GM19035 (cell line): ENCODE data around the gene BMP2K.
A peak's percentile ranks its signal among the peaks of the same experiment; 100 is the strongest.

Experiments
- ATAC-seq: cut with Tn5 transposase; IDR thresholded peaks from one replicate; pipeline ENCODE4 v1.9.1; 2021; ENCODE audit not compliant: unreplicated experiment

BMP2K gene

DNA sequence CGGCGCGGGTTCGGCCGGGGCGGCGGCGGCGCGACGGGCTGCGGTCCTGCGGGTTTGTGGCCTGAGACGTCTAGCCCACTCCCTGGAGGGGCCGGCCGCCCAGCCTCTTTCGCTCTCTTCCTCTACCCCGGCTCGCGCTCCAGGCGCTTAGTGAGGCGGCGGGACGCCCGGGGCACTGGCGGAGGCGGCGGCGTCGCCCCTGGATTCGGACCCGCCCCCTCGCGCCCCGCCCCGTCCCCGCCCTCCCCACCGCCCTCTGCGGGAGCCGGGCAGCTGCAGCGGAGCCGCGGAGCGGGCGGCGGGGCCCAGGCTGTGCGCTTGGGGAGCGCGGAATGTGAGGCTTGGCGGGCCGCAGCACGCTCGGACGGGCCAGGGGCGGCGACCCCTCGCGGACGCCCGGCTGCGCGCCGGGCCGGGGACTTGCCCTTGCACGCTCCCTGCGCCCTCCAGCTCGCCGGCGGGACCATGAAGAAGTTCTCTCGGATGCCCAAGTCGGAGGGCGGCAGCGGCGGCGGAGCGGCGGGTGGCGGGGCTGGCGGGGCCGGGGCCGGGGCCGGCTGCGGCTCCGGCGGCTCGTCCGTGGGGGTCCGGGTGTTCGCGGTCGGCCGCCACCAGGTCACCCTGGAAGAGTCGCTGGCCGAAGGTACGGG is at the start of gene BMP2K:
TSS of gene BMP2K (plus strand) at position 272 of the 650 bp plus-strand sequence. CDS start at position 466, 194 bp downstream.
- peak; percentile 76 for ATAC-seq

DNA sequence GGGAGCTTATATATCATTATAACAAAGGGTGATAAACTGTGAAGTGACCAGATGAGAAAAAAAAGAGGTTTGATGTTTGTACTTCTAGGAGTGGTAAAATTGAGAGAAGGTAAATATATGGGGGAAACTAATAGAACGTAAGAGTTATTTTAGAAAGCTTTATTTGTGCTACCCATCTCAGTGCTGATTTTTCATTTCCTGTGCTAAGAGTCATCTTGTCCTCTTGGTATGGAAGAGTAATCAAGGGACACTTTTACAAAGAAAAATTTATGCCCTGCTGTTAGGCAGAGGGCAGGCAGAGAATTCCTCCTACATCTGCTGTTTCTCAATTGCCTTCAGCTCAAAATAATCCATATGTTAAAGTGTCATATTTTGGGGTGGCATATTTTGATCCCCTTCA is 49.6 kb upstream of the BMP2K start:
- ATAC-seq, result no peak

DNA sequence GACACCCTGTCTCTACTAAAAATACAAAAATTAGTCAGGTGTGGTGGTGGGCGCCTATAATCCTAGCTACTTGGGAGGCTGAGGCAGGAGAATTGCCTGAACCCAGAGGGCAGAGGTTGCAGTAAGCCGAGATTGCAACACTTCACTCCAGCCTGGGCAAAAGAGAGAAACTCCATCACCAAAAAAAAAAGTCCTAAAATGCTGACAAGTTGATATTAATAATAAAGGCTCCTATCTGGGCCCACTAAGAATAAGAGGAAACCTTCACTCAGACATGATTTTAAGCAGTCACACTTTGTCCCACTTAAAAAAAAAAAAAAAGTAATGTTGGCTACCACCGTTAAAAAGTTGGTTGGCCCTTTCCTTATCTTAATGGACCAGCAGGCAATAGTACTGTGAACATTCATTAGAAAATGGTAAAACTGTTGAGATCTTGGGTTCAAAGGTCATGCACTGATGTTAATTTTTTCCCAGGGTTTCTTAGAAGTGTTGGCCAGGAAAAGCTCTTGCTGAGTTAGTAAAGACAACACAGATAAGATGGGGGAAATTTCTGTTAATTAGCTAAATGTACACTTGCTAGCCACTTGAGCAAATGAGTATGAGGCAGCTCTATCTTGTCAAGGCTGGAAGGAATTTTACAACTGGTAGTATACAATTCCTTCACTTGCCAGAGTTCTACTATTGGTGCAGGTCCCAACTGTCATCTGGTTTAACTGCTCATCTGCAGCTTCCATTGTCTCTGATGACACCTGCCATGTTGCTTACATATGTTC is 43.6 kb upstream of the BMP2K start:
- no peak for ATAC-seq

DNA sequence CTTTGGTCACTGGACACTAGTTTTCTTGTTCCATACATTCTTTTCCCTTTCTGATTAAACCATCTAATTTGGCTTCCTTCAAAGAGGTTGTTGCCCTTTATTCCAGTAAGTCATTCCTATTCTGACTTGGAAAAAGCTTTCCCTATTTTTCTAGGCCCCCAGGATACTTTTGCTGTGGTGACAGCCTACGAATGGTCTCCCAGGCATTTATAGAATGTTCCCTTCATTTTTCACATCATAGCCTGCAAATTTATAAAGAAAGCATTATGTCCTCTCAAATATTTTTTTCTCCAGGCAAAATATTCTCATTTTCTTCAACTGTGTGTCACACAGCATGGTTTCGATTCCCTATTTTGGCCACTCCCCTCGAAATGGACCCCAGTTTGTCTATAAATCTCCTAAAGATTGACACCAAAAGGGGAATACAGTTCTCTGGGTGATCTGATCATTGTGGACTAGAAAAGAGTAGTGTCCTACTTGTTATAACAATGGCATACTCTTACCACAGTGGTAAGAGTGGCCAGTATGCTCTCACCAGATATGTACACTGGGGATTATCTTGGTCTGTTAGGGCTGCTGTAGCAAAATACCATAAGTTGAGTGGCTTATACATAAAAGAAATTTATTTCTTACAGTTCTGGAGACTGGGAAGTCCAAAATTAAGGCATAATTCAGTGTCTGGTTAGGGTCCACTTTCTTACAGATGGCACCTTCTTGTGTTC is 41.5 kb upstream of the BMP2K start:
- no peak for ATAC-seq

DNA sequence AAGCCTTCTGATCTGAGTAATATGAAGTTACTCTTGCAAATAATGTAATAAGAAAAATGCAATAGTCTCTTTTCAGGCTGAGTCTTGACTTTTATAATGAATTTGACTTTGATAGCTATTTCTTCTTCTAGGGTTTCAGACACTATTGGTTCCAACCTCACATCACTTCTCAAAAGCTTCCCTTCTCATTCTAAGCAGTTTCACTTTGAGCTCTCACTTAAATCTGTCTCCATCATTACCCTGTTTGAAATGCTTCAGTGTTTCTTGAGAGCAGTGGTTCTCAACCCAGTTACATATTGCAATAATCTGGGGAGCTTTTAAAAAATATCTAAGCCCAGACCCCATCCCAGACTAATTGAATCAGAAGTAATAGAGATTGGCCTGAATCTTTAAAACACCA is 40.5 kb upstream of the BMP2K start:
- peak; percentile 62 for ATAC-seq

DNA sequence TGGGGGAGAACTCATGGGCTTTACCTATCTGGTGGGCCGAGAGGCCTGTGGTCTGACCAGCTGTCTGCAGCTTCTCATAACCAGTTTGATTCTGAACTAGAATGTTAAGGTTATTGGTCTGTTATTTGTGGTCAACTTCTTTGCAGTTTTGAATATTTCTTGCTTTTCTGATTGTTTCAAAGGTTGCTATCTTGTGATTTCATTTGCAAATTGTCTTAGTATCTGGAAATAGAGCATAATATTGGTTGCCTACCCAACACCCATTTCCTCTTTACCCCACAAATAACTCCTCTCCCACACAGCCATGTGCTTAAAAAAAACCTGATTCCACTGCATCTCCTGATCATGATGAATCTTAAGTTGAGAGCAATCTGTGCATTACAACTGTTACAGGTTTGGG is 39.1 kb upstream of the BMP2K start:
- no peak for ATAC-seq

DNA sequence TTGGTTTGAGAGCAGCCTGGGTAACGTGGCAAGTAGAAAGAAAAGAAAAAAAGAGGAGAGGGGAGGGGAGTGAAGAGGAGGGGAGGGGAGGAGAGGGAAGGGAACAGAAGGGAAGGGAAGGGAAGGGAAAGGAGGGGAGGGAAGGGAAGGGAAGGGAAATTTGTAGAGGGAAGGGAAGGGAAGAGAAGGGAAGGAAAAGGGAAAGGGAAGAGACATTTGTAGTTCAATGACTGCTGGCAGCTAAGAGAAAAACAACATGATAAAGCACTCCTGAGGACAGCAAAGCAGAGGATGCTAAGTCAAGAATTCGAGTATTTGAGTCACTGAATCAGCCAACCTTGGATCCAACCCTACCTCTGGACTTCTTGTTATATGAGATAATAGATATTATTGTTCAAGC is 38.2 kb upstream of the BMP2K start:
- ATAC-seq, result no peak

DNA sequence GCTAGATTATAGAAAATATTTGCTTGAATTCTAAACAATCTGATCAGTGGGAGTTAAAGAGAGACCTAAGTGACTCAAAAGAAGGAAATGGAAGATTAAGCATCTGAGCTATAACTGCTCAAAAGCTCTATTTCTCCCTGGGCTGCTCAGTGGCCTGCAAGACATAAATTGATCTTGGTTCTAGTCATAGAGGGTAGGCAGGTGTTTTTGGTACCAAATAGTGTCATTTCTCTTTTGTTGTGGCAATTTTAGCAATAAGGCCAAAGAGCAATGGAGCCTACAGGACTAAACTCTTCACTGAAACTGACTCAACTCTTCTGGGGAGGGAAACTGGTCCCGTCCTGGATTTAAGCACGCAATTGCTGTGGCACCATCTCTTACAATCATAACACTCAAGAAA is 33.9 kb upstream of the BMP2K start:
- ATAC-seq, result no peak

DNA sequence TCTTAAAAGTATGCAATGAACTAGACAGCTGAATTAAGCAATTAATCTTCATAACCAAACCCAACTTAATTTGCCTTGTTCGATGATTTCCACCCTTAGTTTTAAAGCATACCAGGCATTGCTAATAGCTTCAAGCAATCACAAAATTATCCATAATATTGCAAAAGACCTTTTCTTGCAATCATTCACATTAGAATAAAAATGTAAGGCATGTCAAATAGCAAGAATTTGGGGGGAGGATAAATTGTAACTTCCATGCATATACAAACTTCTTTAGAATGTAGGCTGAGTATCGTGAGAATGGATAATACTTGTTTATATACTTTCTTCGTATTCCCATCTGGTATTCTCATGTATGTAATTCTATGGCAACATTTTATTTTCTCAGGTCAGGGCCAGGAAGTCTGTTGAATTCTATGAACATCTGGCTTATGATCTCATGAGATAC is 28.7 kb upstream of the BMP2K start:
- ATAC-seq, result no peak

DNA sequence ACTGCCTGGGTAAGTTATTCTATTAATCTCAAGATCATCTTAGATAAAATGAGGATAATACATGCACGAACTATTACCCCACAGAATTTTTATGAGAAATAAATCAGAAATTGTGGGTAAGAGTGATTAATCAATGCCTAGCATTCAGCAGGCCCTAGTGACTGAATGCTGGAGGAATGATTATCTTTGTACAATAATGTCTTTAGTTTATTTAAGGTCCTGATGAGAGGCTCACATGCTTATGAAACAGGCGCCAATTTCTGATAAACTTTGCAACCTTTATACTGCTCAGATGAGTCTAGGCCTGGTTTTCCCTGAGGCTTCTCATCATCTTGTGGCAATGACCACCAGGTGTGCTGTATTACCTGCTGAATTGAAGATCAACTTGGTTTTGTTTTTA is 27.8 kb upstream of the BMP2K start:
- no peak for ATAC-seq

DNA sequence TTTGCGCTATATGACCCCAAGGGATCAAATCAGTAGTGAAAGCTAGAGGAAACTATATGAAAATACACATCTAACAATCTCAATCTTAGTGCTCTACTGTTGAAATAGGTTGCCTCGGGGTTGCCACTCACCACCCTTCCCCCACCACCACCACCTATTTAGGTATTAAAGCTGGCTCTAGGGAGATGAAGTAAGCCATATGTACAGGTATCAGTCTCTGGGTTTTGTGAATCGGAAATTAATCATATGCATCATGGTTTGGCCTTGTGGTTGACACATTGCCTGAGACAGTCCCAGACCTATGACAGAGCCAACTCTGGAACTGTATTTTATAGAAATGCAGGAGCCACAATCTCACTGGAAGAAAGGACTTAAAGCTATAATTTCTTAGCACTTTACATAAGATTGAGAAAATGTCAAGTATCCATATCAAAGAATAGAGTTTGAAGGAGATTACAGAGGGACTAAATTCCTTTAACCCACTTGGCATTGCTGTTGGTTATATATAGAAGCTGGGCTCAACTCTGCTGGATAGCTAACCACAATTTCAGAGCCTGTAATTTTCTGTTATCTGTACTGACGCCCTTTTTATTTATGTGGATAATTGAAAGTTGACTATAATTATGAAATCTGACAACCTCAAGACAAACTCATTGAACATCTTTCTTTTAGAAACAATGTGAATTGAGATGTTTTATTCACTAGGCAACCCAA is 26.7 kb upstream of the BMP2K start:
- ATAC-seq, result peak; percentile 1

DNA sequence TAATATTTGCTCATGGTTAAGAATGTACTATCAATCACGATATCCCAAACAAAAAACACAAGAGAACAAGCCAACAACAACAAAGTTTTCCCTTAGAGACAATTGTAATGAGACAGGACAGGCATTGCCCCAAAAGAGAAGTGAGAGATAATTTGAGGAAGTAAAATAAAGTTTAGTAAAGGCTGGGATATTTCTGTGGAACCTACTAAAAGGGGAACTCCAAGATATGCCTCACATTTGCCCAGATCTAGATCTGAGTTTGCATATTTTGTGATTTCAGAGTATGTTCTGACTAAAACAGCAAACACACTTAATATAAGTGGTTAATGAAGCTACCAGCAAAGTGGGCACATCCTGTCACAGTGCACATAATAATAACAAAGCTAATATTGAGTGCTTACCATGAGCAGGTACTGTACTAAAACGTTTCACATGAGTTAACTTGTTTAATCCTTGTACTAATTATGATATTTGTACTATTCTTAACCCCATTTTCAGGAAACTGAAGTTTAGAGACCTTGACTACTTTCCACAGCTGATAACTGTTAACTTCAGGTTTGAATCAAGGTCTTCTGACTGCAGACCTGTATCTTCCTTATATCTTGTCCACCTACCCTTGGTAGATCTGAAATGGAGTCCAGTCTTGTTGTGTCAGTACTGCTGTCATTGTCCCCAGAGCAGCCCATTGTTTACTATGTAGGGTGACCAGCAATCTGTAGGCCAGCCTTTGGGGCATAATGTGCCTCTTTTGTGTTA is 26.0 kb upstream of the BMP2K start:
- ATAC-seq, result peak; percentile 89

DNA sequence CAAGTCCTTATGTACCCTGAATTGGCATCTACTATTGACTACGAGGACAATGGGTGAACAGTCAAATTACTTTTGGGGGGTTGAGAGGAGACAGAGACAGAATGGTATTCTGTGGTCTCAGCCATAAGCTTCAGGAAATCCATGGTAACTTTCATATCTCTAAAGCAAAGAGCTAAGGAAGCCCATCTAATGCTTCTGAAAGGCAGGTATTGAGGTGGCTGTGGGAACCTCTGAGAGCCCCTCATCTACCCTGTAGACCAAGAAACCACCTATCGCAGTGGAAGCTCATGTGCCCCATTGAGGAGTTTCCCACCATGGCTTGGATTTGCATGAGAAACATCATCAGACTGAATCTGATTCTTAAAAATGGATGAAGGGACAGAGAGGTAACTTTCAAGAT is 23.1 kb upstream of the BMP2K start:
- no peak for ATAC-seq

DNA sequence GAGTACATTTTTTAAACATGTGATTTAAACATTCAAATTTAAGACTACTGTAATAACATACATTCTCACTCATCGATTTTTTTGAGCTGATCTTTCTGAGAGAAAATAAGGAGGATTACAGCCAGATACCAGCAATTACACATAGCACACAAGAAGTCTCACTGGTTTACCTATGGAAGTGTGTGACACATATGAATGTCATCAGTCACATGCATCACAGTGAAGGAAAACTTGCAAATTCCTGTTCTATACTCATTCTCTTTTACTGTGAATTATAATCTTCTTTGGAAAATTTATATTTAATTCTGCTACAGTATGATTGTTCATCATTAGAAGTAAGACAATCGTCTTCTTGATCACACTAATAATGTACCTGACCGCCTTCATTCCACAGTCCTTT is 21.3 kb upstream of the BMP2K start:
- no peak for ATAC-seq

DNA sequence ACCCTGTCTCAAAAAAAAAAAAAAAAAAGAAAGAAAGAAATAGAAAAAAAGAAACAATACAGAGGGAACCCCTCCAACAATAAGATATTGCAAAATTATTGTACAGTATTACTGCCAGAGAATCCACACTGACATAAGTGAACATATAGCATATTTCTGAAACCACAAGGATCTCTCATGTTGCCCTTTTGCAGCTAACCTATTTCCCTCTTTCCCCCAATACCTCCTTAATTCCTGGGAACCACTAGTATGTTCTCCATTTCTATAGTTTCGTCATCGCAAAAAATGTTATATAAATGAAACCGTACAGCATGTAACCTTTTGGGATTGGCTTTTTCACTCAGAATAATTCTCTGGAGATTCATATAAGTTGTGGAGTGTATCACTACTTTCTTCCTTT is 20.0 kb upstream of the BMP2K start:
- no peak for ATAC-seq

DNA sequence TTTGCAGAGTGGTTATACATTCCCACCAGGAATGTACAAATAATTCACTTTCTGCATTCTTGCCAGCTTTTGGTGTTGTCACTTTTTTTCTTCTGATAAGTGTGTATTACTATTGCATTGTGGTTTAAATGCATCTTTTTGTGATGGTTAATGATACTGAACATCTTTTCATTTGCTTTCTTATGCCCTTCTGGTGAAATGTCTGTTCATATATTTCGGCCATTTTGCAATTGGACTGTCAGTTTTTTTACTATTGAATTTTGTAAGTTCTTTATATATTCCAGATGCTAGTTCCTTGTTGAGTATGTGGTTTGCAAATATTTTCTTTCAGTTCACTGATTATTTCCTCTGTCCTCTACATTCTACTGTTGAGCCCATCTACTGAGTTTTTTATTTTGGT is 19.4 kb upstream of the BMP2K start:
- no peak for ATAC-seq

DNA sequence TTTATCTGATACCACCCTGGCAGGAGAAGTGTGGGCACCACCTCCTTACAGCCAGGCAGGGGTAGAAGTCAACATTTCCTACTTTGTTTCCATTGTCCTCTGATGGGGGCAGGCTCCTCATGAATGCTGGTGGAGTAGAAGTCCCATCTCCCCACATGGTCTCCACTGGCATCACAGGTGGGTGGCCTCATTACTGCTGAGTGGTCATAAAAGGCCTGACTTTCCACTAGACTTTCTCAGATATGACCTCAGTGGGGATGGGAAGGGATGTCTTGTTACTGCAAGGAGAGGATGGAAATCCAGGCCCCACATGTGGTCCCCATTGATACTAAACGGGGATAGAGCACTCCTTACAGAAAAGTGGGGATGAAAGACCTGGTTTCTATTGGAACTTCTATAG is 18.6 kb upstream of the BMP2K start:
- no peak for ATAC-seq

DNA sequence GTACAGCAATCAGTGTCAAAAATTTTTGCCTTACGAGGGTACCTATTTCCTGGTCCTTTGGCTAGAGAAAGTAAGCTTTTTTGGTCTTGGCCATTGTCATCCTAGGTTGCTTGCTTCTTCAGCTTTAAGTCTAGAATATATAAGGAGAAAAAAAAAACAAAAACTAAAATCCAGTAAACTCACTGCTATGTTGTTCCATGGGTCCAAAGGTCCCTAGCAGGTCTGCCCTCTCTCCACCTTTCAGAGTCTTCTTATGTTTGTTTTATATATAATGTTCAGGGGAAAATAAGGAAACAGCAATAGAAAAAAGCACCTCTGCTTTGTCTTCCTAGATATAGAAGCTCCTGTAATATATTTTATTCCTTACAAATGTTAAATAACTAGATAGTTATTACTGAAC is 18.1 kb upstream of the BMP2K start:
- no peak for ATAC-seq

DNA sequence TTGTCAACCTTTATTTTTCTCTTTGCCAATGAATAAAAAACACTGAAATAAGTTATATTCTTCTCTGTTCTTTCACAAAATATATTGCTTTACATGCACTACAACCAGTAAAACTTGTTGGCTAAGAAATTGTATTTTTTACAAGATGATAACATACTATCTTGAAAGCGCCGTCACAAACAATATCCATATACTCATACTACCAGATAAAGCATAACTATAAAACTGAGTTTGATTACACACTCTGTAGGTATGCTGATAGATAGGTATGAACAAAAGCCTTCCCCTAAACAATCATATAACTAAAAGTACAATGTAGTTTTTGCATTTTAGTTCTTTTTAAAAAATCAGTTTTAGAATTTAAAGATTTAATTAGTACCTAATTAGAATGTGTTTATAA is 13.6 kb upstream of the BMP2K start:
- no peak for ATAC-seq

DNA sequence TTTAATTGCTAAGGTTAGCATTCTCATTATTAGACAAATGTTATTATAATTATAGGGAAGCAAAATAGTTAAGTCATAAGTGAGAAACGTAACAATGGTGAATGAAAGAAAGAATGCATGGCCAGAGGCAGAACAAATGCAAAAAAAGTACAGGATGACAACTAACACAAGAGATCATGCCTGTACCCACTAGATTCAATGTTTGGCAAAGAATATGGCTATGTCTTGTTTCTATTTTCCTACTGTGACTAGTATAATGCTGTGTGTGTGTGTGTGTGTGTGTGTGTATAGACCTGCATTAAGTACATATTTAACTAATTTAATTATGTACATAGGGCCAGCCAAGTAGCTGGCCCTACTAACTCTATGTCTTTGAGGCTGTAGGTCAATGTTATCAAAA is 12.9 kb upstream of the BMP2K start:
- no peak for ATAC-seq
